ENCODE measurements around the gene EPHA8. TPM values are rescaled to one million over a fixed set of nuclear protein-coding genes. Genes with fewer than 3 reads are reported as not detected.

The EPHA8 gene
- total RNA-seq, result 1 to 10 TPM in 1 of 2 donors, under 1 TPM in 1; 0.05 to 4.1 TPM

- no peaks in the 10 kb centered on the region for H3K4me1 ChIP-seq (replicated peaks)
- intact Hi-C loops (cut with DNase I), result no loop called here
- no peaks in the 10 kb centered on the region for H3K36me3 ChIP-seq
- TF ChIP-seq POLR2AphosphoS5 (IDR thresholded peaks at IDR 0.05) (no peak), POLR2A (IDR thresholded peaks at IDR 0.05) (no peak), CTCF (IDR thresholded peaks at IDR 0.05) (no peak)
- no peaks in the 10 kb centered on the region for H3K9me3 ChIP-seq
- 21% methylated on average over 24 of the region's 81 CpGs for WGBS
- no peak within 1 kb of the TSS for H3K4me3 ChIP-seq
- H3K27me3 ChIP-seq (replicated peaks; ENCODE audit: insufficient read depth), result peaks cover 9% of the 10 kb centered on the region
- H3K27ac ChIP-seq, result no peak within 1 kb of the TSS
- no peak for DNase-seq (ENCODE audit: low spot score)
These were observed at the start of gene EPHA8 for GRCh38 chr1:22562584-22563583. EPHA8 (plus strand) TSS chr1:22563489; CDS start chr1:22563636, 147 bp downstream.

DNA sequence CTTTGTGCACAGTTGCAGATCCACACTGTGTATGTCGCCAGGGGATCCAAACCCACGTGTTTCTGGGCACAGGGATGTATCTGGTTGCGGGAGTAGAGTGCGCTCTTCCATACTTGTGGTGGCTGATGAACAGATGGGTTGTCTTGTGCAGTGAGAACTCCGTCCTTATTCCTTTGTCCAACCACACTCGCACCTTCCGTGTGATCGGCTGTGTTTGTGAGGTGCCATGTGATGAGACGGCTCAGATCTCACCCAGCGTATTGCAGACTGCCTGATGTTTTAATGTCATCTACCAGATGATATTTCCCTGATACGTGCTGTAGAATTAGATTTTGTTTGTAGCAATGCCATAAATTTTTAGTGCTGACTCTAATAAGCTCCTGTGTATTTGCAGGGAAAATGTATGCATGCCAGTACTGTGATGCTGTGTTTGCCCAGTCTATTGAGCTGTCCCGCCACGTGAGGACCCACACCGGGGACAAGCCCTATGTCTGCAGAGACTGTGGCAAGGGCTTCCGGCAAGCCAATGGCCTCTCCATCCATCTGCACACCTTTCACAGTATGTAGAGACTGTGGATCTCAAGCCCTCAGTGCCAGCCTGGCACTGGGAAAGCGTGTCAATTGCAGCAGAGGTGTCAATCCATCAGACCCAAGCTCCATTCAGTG, 46.2 kb upstream of the EPHA8 start:
- TF ChIP-seq CTCF (IDR thresholded peaks at IDR 0.05) (no peak), POLR2AphosphoS5 (IDR thresholded peaks at IDR 0.05) (no peak), POLR2A (IDR thresholded peaks at IDR 0.05) (no peak)
- DNase-seq (ENCODE audit: low spot score), result no peak
- 94% methylated on average over 16 of the region's 16 CpGs for WGBS
- H3K4me1 ChIP-seq (replicated peaks), result no peaks in the 10 kb centered on the region
- no peak overlapping the region for H3K4me3 ChIP-seq
- no peak overlapping the region for H3K27ac ChIP-seq
- H3K36me3 ChIP-seq, result peaks cover 8 to 14% of the 10 kb centered on the region in 2 donors
- no peaks in the 10 kb centered on the region for H3K27me3 ChIP-seq (replicated peaks; ENCODE audit: insufficient read depth)
- no peaks in the 10 kb centered on the region for H3K9me3 ChIP-seq
- intact Hi-C loops (cut with DNase I), result no loop called here

DNA sequence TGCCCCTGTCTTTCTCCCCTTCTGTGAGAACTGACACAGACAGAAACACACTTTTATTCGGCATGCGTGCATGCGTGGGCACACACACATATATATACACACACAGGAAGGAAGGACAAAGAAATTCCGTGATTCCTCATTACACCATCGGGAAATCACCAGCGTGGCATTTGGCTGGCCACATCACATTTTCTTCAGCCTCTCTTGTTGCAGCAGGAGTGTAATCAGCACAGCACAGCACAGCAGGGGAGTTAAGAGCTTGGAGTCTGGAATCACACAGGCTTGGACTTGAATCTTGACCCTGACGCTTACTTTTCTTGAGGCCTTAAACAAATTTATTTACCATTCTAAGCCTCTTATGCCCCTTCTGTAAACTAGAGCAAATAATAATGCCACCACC, 45.3 kb upstream of the EPHA8 start:
- peaks cover 8 to 14% of the 10 kb centered on the region in 2 donors for H3K36me3 ChIP-seq
- intact Hi-C loops (cut with DNase I), result no loop called here
- 86% methylated on average over 7 of the region's 7 CpGs for WGBS

DNA sequence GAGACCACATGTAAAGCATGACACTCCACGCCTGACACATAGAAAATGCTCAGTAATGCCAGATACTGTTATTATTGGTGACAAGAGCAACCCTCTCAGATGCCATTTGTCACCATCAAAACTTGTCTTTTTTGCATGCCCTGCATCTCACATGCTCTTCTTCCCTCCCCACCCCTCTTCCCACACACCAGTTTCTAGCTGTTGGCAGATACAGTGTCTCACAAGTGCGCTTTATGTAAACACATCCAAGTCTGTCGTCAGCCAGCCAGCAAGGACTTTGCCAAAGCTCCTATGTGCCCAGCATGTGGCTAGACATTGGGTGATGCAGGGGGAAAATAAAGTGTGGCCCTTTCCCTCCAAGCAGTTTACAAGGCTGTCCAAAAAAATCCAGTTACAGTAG, 44.9 kb upstream of the EPHA8 start:
- no peak overlapping the region for H3K27ac ChIP-seq
- TF ChIP-seq POLR2AphosphoS5 (IDR thresholded peaks at IDR 0.05) (no peak), POLR2A (IDR thresholded peaks at IDR 0.05) (no peak), CTCF (IDR thresholded peaks at IDR 0.05) (no peak)
- H3K9me3 ChIP-seq, result no peaks in the 10 kb centered on the region
- 61% methylated on average over 3 of the region's 3 CpGs for WGBS
- no peak overlapping the region for H3K4me3 ChIP-seq
- H3K4me1 ChIP-seq (replicated peaks), result no peaks in the 10 kb centered on the region
- DNase-seq (ENCODE audit: low spot score), result no peak
- H3K36me3 ChIP-seq, result peaks cover 8 to 14% of the 10 kb centered on the region in 2 donors
- no peaks in the 10 kb centered on the region for H3K27me3 ChIP-seq (replicated peaks; ENCODE audit: insufficient read depth)
- intact Hi-C loops (cut with DNase I), result no loop called here

More for the DNA sequence above, 45.3 kb upstream of the EPHA8 start:
- Histone ChIP-seq H3K27ac (no peak overlapping the region), H3K27me3 (replicated peaks; ENCODE audit: insufficient read depth) (no peaks in the 10 kb centered on the region), H3K4me1 (replicated peaks) (no peaks in the 10 kb centered on the region), H3K9me3 (no peaks in the 10 kb centered on the region), H3K4me3 (no peak overlapping the region)
- DNase-seq (ENCODE audit: low spot score), result no peak
- no peak for TF ChIP-seq POLR2A (IDR thresholded peaks at IDR 0.05)
- TF ChIP-seq POLR2AphosphoS5 (IDR thresholded peaks at IDR 0.05), result no peak
- TF ChIP-seq CTCF (IDR thresholded peaks at IDR 0.05), result no peak
